ENCODE data around the gene NDRG2.

- TF ChIP-seq CTCF (IDR thresholded peaks at IDR 0.05 in 8 of 11, conservative IDR thresholded peaks at IDR 0.05 in 3 of 11) (no peak), POLR2A (IDR thresholded peaks at IDR 0.05) (no peak)
These were observed 860 bp downstream of the NDRG2 start for GRCh38 chr14:21023817-21024584.

All from spleen (tissue), 7 donors.